ENCODE data around the gene DDX42.
"Not testable (repeated sequence)": the region's sequence is repeated elsewhere in the genome, so short reads cannot be mapped to it uniquely, and the experiment has no call there.

DDX42 gene

DNA sequence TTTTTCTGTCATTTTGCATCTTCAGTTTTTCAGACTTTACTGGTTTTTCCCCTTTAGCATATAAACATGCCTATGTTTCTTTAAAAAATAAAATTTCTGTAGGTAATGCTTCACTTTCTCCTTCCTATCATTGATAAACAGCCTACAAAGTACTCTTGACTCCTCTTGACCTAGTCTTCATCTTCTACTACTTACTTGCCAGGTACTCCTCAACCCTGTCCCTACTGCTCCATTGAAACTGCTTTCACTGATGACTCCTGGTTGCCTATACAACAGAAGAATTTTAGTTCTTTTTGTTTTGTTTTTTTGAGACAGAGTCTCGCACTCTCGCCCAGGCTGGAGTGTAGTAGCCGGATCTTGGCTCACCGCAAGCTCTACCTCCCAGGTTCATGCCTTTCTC lies 7.0 kb downstream of the DDX42 start:
- no peak for DNase-seq

DNA sequence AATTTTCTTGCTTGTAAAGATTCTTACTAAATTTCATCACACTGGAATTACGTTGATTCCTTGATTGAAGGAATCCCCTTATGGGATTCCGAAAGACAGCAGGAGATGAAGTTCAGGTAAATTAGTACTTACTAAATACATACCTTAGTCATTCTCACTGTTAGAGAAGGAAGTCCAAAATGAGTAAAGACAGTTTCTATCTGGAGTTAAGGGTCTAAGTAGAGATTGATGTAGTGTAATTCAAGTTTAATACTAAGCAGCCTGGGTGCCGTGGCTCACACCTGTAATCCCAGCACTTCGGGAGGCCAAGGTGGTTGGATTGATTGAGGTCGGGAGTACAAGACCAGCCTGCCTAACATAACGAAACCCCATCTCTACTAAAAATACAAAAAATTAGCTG lies 9.6 kb downstream of the DDX42 start:
- no peak for DNase-seq

DNA sequence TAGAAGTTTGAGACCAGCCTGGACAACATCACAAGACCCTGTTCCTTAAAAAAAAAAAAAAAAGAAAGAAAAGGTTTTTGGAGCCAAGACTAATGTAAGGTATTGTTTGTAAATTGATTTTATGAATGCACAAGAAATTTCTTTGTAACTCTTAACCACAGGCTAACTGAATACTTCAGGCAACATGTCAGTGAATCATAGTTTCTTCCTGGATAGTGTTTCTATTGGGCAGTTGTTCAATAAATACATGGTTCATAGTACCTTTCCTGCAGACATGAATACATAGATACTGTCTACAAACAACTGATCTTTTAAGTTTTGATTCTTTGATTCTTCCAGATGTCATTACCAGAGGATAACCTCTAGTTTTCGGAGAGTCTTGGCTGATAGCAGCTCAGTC lies 11.6 kb downstream of the DDX42 start:
- no peak for DNase-seq

DNA sequence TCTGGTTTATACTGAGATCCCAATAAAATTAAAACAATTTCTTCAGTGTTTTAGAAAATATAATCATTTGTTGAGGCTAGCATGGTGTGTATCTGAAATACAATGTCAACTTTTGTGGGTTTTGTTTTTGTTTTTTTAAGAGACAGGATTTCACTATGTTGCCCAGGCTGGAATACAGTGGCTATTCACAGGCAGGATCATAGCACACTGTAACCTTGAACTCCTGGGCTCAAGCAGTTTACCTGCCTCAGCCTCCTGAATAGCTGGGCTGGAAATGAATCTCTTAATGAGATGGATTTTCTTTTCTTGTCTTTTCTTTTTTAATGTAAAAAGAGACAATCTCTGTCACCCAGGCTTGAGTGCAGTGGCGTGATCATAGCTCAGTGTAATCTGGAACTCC lies 12.1 kb downstream of the DDX42 start:
- DNase-seq = no peak

DNA sequence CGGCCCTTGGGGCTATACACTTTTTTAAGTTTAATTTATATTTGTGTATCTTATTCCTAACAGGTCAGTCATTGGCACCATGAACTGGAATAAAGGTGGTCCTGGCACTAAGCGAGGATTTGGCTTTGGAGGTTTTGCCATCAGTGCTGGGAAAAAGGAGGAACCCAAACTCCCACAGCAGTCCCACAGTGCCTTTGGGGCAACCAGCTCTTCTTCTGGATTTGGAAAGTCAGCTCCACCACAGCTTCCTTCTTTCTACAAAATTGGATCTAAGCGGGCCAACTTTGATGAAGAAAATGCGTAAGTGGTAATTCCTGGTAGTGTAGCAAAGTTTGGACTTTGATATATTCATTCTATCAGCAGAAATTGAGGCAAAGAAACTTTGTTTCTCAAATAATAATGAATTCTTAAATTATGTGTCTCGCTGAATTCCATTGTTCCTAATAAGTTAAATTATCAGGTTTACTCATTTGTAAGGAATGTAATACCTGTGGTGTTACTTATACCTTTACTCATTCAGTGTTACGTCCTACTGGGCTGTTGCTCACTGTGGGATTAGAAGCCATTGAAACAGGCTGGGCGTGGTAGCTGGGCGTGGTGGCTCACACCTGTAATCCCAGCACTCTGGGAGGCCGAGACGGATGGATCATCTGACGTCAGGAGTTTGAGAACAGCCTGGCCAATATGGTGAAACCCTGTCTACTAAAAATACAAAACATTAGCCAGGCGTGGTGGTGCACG lies 13.2 kb downstream of the DDX42 start:
- peak; percentile 54 to 68 (median 64) for DNase-seq

DNA sequence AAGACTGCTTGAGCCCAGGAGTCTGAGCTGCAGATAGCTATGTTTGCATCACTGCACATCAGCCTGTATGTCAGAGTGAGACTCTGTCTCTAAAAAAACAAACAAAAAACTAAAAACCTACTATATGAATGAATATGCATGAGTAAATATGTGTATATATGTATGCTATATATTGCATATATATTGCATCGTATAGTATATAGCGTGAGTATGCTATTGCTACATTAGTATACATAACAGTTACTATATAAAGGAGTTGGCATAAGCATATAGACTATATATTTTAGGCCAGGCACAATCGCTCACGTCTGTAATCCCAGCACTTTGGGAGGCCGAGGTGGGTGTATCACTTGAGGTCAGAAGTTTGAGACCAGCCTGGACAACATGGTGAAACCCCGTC lies 16.1 kb downstream of the DDX42 start:
- DNase-seq = no peak

DNA sequence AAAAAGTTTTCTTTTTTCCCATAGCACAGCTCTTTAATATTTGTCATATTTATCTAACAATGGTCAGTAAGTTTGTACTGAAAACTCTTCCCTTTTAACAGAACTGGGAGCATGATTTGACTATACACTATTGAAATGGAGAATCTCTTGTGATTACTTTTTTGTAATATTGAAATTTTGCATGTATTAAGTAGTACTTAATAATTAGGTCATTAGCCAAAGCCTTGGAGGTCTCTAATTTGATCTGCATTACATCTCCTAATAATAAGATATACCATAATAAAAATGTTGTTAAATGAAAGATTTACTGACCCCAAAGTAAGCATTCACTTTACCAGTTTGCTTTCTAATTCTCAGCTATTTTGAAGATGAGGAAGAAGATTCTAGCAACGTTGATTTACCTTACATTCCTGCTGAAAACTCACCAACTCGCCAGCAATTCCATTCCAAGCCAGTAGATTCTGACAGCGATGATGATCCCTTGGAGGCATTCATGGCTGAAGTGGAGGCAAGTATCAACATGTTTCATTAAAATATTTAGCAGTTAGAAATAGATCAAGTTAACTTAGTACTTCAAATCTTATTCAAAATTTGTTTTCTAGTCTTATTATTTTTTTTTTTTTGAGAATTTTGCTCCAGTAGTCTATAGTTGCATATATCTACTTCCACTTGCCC lies 18.2 kb downstream of the DDX42 start:
- DNase-seq = no peak

DNA sequence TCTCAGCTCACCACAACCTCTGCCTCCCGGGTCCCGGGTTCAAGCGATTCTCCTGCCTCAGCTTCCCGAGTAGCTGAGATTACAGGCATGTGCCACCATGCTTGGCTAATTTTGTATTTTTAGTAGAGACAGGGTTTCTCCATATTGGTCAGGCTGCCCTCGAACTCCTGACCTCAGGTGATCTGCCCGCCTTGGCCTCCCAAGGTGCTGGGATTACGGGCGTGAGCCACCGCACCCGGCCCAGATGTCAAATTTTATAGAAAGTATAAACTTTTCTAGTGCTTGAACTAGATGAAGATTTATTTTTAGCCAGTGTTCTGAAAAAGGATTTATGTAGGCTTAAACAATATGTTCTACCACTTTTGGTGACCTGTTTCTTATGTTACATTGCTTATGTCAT lies 22.4 kb downstream of the DDX42 start:
- not testable (repeated sequence) for DNase-seq

DNA sequence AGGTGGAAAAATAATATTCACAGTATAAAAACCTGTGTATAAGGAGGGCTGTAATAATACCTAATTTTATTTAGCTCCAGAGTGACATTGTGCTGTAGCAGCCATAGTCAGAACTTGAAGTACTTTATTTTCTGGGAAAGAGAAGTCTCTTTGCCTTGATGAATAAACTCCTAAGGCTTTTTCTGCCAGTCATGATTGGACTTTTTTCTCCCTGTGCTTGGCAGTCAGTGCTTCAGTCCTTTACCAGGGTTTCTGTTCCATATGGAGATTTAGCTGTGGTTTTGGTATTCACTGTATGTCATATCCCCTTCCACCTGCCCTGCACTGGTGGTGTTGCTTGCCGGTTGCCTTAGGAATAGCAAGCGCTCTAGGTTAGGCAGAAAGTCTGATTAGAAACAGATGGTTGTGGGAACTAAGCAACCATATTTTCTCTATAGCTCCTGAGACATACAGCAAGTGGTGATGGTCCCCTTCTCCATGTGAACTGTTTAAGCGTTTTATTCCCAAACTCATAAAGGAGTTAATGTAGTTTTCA lies 24.7 kb downstream of the DDX42 start:
- DNase-seq = no peak

DNA sequence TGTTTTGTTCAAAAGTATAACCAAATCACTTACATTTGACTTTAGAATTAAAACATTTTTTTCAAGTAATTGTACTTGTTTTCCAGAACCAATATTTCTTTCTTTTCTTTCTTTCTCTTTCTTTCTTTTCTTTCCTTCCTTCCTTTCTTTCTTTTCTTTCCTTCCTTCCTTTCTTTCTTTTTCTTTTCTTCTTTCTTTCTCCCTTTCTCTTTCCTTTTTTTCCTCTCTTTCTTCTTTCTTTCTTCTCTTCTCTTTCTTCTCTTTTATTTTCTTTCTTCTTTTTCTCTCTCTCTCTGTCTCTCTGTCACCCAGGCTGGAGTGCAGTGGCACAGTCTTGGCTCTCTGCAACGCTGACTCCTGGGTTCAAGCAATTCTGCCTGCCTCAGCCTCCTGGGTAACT lies 26.8 kb downstream of the DDX42 start:
- no peak for DNase-seq

DNA sequence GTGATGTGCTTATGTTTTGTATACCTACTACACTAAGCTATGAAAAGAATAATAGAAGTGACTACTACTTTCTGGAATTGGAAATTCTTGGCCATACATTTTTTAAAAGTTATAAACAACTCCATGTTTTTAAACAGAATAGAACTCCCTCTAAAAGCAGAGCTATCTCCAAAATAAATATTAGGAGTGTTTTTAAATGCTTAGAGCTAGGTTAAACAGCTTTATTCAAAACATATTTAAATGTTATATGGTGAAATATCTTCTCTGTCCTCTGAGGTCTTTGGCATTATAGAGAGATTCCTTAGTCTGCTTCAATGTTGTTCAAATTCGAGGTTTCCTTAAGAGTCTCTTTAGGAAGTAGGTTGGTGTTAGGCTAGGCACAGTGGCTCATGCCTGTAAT lies 30.4 kb downstream of the DDX42 start:
- DNase-seq = no peak

DNA sequence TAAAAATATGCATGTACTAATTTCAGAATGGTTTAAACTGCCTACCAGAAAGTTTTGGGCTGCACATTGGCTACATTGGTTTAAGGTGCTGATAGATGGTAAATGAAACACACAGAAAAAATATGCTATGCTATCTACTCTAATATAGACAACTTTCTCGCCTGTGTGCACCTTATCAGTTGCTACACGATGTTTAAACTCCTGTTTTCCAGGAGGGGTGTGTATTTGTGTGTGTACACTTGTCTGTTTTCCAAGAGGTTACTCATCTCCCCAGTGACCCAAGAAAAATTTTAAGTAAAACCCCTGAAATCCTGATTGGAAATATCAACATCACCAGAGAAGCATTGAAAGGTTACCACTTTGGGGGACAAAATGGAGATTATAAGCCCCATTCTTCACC lies 31.6 kb downstream of the DDX42 start:
- no peak for DNase-seq

DNA sequence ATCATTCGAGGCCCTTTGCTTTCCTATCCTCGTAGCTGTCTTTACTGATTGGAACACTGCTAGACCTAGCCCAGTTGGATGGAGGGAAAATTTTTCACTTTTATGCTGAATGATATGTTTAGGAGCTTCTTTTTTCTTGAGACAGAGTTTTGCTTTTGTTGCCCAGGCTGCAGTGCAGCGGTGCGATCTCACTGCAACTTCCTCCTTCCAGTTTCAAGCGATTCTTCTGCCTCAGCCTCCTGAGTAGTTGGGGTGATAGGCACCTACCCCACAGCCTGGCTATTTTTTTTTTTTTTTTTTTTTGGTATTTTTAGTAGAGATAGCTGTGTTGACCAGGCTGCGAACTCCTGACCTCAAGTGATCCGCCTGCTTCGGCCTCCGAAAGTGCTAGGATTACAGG lies 36.0 kb downstream of the DDX42 start:
- no peak for DNase-seq

DNA sequence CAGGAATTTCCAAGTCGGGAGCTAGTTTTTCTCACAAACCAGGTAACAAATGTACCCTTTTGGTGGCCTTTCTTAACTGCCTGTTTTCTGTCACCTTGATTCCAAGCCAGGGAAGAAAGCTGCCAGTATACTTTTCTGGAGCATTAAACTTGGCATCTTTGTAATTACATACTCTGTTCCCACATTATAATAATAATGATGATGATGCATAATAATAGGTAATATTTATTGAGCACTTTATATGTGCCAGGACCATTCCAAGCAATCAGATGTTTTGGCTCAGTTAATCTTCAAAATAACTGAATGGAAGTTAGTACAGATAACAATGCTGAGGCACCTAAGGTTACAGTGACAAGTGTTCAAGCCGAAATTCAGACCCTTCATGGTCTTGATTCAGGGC lies 42.2 kb downstream of the DDX42 start:
- no peak for DNase-seq

DNA sequence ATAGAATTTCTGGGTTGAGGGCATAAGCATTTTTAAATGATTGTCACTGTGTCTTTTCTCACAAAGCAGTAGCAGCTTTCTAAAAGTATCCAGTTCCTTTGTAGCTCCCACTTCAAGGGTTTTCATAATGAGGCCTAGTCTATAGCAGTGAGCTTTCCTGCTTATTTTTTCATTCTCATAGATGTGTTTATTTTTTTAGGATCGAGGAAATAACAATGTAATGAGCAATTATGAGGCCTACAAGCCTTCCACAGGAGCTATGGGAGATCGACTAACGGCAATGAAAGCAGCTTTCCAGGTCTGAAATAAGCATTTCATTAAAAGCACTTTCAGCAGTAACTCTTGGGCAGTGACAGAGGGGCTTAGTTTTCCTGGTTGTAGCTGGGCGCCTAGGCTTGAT lies 42.7 kb downstream of the DDX42 start:
- DNase-seq = no peak

DNA sequence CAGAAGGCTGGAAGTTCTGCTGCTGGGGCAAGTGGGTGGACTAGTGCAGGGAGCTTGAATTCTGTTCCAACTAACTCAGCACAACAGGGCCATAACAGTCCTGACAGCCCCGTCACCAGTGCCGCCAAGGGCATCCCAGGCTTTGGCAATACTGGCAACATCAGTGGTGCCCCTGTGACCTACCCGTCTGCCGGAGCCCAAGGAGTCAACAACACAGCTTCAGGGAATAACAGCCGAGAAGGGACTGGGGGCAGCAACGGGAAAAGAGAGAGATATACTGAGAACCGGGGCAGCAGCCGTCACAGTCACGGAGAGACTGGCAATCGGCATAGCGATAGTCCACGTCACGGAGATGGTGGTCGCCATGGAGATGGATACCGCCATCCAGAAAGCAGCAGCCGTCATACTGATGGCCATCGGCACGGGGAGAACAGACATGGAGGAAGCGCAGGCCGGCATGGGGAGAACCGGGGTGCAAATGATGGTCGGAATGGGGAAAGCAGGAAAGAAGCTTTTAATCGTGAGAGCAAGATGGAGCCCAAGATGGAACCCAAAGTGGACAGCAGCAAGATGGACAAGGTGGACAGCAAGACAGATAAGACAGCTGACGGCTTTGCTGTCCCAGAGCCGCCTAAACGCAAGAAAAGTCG lies 43.9 kb downstream of the DDX42 start:
- DNase-seq = no peak

DNA sequence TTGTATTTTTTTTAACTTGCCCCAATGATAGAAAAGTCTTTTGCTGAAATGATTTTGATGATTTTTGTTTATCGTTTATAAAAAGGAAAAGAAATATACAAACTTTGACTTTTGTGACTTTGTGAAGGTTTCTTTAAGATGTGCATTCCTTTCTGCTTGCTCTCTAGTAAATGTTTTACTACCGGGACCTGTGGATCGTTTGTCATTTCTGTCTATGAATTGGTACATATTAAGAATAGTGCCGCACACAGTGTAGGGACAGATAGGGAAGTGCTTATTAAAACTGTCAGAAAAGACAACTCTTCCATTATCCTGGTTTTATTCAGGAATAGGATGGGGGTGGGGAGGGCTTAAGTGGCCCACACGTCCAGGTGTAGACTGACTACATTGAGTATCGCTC lies 45.2 kb downstream of the DDX42 start:
- DNase-seq = no peak

DNA sequence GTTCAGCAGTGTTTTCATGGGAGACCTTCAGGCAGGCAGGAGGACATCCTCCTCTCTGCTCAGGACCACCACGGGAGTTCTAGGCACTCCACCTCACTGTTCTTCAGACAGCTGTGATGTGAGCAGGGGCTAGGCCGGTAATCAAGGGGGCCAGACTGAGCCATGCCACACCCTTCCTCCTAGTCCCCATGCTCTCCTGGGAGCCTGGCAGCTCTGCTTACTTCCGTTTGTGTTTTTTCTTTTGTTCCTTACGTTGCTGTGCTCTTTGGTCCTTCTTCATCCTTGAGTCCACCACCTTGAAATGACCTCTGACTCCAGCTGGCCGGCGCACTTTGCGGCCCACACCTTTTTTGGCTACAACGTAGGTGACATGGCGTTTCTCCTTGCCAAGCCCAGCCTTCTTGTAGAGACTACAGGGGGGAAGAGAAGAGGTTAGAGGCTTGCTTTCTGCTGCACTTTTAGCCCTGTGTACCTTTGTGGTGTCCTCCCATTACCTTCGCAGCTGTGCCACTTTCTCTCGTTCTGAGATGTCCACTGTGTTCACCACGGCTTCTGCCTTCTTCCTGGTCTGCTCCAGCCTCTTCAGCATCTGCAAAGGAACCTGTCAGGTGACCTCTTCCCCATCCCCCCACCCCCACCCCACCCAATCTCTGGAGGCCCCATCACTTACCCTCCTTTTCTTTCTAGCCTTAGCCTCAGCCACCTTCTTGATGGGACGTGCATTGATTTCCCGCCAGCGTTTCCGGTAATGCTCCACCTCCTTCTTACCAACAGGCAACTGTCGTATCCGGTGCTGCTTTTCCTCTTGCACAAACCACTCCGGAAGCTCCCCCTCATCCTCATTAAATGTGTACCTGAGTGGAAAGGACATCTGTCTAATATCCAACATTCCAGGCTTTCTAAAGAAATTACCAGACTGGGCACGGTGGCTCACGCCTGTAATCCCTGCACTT lies 45.9 kb downstream of the DDX42 start:
- DNase-seq = no peak

DNA sequence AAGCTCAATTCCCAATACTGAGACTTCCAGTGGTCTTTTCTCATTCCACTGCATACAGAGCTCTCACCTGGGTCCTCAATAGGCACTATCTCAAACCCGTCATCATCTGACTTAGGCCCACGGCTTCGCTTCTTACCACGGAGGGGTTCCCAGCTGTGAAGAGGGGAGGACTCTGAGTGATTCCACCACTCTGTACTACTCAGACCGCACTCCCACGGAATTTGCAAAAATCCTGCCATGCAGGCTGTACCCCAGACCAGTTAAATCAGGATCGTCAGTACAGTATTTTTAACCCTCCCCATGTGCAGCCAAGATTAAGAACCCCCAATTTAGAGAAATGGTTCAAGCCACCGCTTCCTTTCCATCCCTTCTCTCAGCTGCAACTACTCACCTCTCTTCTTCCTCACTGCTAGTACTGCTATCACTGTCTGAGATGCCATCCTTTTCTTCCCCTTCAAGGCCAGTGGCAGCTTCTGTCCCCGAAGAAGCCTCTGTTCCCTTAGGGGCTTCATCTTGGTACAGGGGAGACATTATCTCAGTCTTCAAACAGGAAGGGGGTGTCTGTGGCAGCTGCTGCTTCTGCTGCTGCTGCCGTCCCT lies 47.1 kb downstream of the DDX42 start:
- no peak for DNase-seq

DNA sequence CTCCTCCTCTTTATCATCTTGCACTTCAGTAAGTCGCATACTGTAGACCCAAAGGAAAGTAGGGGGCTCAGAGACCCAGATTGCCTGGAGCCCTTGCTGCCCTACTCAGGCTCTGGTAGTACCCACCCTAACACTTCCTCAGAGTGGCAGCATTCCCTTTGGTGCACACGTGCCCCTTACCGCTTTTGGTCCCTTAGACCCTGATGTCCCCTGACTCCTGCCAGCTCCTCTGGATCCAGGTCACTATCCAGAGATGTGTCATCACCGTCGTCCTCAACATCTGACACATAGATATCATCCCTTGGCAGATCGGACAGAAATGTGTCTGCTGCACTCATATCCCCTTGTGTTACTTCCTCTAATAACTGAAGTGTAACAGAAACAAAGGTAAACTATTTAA lies 47.8 kb downstream of the DDX42 start:
- no peak for DNase-seq

DNA sequence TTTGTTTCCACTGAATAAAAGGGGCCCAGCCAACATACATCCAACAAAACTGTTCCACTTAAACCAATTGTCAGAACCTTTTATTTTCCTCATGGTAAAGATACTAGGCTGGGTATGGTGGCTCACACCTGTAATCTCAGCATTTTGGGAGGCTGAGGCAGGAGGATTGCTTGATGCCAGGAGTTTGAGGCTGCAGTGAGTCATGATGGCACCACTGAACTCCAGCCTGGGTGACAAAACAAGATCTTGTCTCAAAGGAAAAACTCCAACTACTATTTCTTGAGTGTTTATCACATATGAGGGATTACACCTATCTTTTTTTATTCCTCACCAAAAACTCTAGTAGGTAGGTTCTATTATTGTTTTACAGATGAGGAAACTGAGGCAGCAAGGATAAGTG lies 48.6 kb downstream of the DDX42 start:
- DNase-seq = no peak

DNA sequence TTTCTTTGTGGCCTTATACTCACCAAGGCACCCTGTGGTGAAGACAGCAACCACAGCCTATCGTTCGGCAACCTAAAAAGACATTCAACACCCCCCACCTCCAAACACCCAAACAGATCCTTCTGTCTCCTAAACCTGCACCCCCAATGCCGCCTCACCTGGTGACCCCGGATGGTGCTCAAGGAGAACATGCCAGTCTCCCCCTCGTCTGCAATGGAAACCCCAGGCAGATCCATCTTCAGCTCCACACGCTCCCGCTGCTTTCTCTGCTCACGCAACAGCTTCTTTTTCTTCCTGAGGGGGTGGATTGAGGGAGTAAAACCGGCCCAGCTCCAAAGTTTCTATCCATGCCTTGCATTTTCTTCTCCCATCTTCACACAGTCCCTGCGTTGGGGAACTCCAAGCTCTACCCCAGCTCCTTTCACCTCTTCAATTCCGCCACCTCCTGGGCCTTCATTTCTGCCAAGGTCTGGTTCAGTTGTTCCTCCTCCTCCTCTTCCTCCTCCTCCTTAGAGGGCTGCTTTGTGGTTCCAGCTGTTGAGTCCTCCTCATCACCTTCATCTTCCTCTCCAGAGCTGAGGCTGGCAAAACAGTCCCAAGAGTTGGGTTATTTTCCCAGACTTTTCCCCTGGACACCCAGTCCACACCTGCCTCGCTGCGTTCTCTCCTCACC lies 49.8 kb downstream of the DDX42 start:
- no peak for DNase-seq

Measured in suppressor macrophage (primary cell).